GM12875 (cell line): Measurements from ENCODE around the gene SASH1.

Experiments used
- H3K4me3 ChIP-seq: one replicate; pipeline ENCODE4 v1.5.1; 2011; ENCODE audit warnings: low read depth, low read length, control low read depth
- CTCF ChIP-seq: IDR thresholded peaks from 2 replicates; pipeline ENCODE4 v1.5.1; 2011; ENCODE audit warnings: low read depth, mild to moderate bottlenecking, control low read depth, inconsistent platforms, low read length, moderate library complexity, borderline replicate concordance; ENCODE audit not compliant: insufficient read depth

Gene SASH1

GRCh38 chr6:148441454-148441911 lies 98.8 kb downstream of the SASH1 start:
- no peak overlapping the region for H3K4me3 ChIP-seq

DNA sequence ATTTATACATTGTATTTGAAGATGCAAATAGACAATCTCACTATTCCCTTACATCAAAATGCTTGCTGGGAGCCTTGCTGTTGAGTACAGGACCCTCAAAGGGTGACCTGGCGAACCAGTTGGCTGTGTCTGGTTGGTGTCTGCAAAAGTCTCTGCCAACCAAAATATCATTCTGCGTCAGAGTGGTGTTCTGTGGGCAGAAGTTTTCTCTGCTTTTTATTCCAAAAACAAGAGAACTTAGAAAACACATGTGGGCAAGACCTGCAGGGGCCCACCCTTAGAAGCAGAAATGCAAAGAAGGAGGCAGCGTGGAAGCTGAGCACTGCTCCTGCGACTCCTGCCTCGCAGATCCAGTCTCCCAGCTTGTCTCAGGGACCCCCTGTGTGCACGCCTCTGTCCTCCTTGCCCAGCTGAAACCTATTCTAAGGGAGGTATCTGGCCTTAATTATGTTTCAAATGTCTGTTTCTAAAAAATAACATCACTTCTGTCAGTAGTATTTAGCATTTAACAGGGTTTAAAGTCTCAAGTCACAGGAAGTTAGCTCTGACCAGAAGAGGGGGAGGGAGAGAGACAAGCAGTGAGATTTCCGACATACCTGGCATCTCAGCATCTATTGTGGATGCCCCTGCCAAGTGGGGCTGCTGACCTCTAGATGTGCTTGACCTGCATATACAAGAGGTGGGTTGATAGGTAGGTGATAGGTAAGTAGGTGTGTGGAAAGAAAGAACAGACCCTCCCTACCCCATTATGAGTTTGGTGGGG lies 101.3 kb downstream of the SASH1 start:
- H3K4me3 ChIP-seq, result no peak overlapping the region
- TF ChIP-seq CTCF, result no peak

More at GRCh38 chr6:148441454-148441911, 98.8 kb downstream of the SASH1 start:
- TF ChIP-seq CTCF, result no peak

DNA sequence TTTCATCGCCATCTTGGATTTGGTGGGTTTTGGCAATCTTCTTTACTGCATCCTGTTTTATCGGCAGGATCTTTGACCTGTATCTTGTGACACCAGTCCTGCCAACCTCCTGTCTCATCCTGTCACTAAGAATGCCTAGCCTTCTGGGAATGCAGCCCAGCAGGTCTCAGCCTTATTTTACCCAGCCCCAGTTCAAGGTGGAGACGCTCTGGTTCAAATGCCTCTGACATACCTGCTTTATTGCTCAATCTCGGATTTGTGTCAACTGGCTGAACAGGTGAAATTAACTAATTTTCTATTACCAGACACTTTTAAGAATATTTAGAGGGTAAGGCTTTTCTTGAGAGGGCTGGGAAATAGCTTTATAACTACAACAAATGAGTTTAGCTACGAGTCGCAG lies 102.5 kb downstream of the SASH1 start:
- no peak for TF ChIP-seq CTCF
- no peak overlapping the region for H3K4me3 ChIP-seq

DNA sequence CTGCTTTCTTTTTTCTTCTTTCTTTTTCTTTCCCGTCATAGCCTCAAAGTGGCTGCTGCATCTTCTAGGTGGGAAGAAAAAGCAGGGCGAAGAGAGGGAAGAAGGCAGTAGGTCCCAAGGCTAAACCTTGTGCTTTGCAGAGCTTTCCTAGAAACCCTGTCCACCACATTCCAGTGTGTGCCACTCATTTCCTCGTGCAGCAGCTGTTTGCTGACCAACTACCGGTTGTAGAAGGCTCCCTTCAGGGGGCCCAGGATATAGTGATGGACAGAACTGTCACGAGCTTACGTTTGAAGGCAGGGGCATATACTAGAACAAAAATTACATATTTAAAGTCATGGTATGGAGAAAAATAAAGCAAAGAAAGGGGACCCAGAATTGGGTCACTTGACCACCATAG lies 103.0 kb downstream of the SASH1 start:
- H3K4me3 ChIP-seq, result no peak overlapping the region
- no peak for TF ChIP-seq CTCF

DNA sequence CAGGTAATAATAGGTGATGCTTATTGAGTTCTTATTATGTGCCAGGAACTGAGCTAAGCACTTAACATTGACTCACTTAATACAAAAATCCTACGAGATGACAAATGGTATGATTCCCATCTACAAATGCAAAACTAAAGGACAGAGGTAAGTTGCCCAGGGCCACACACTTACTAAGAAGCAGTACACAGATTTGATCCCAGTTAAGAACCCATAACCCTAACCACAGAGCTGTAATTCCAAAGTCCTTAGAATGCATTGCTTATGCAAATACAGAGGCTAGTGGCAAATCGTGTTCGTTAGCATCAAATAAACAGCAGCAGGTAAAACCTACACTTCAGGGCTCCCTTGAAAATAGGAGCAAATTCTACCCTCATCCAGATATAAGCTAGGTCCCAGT lies 104.0 kb downstream of the SASH1 start:
- no peak for TF ChIP-seq CTCF
- no peak overlapping the region for H3K4me3 ChIP-seq

DNA sequence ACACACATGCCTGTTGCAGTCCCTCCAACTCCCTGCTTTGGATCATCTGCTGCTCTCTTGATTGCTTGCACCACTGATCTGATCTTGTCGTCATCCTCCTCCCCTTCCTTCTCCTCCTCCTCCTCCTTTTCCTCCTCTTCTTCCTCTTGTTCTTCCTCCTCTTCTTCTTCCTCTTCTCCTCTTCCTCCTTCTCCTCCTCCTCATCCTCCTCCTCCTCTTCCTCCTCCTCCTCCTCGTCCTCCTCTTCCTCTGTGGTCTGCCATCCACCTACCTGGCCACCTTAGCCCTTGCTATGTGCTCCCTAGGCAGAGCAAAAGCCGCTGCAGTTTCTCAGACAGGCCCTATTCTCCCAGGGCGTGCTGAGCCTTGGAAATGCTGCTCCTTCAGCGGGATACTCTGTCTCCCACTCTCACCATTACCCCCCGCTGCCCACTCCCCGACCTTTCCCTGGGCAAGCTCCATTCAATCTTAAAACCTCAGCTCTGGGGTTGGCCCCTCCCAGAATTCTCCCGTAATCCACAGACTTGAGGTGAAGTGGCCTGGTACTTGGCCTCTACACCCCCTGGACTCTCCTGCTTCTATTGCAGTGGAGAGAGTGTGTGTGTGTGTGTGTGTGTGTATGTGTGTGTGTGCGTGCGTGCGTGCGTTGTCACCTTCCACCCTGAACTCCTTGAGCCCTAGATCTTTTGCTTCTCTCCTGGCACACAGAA lies 105.0 kb downstream of the SASH1 start:
- TF ChIP-seq CTCF, result no peak
- H3K4me3 ChIP-seq, result no peak overlapping the region
